CD8-positive, alpha-beta memory T cell (primary cell): ENCODE measurements around the gene KLF6. TPM values are rescaled to one million over a fixed set of nuclear protein-coding genes. Genes with fewer than 3 reads are reported as not detected.

Experiments
- CTCF ChIA-PET: fragments of 350-600 bp; sonication (Branson Sonifier 250); formaldehyde crosslinking; loops from one replicate; lab custom pipeline; 2021; ENCODE audit warnings: antibody characterized with exemption; lab: Charles Lee
- POLR2A ChIA-PET: fragments of 350-600 bp; sonication (Branson Sonifier 250); formaldehyde crosslinking; loops from one replicate; lab custom pipeline; 2021; ENCODE audit warnings: antibody characterized with exemption; lab: Charles Lee
- DNase-seq, 5 donors: peaks; one replicate each; pipeline versions ENCODE4 v3.0.0 to v3.0.0-alpha.2; 2020 to 2022; ENCODE audit warnings: mixed read lengths in 1 of 5
- H3K27ac ChIP-seq: one replicate; pipeline ENCODE4 v1.7.0; 2013; ENCODE audit warnings: low read depth, mild to moderate bottlenecking, low read length, moderate library complexity
- H3K27me3 ChIP-seq: 2 replicates; pipeline ENCODE4 v1.7.0; 2013; ENCODE audit warnings: low read length, mild to moderate bottlenecking; ENCODE audit not compliant: insufficient read depth, poor library complexity, severe bottlenecking
- H3K36me3 ChIP-seq: 2 replicates; pipeline ENCODE4 v1.7.0; 2013; ENCODE audit warnings: mild to moderate bottlenecking, low read length, moderate library complexity; ENCODE audit not compliant: insufficient read depth
- H3K4me1 ChIP-seq: 2 replicates; pipeline ENCODE4 v1.7.0; 2013; ENCODE audit warnings: mild to moderate bottlenecking, low read length, moderate library complexity; ENCODE audit not compliant: insufficient read depth
- H3K4me3 ChIP-seq: 2 replicates; pipeline ENCODE4 v1.7.0; 2013; ENCODE audit warnings: mild to moderate bottlenecking, low read length
- H3K9me3 ChIP-seq: 2 replicates; pipeline ENCODE4 v1.7.0; 2013; ENCODE audit warnings: mild to moderate bottlenecking, low read length
- H3K27ac Mint-ChIP-seq, 8 donors: one replicate each; pipeline ENCODE4 v1.8.0; 2020 to 2021; ENCODE audit warnings: mixed read lengths in 8 of 8, mild to moderate bottlenecking in 6 of 8, inconsistent platforms in 3 of 8, moderate library complexity in 3 of 8
- H3K27me3 Mint-ChIP-seq, 2 donors: one replicate each; pipeline ENCODE4 v1.8.0; 2020 to 2021; ENCODE audit warnings: mixed read lengths in 2 of 2, mild to moderate bottlenecking in 1 of 2, moderate library complexity in 1 of 2
- H3K36me3 Mint-ChIP-seq, 3 donors: one replicate each; pipeline ENCODE4 v1.8.0; 2020 to 2021; ENCODE audit warnings: mixed read lengths in 3 of 3, inconsistent platforms in 1 of 3, mild to moderate bottlenecking in 1 of 3
- H3K4me1 Mint-ChIP-seq, 3 donors: one replicate each; pipeline ENCODE4 v1.8.0; 2020 to 2021; ENCODE audit warnings: mixed read lengths in 3 of 3, inconsistent platforms in 1 of 3, mild to moderate bottlenecking in 1 of 3
- H3K4me3 Mint-ChIP-seq, 7 donors: one replicate each; pipeline ENCODE4 v1.8.0; 2020 to 2021; ENCODE audit warnings: mixed read lengths in 7 of 7, mild to moderate bottlenecking in 6 of 7, moderate library complexity in 4 of 7, inconsistent platforms in 2 of 7
- H3K9me3 Mint-ChIP-seq, 5 donors: one replicate each; pipeline ENCODE4 v1.8.0; 2020 to 2022; ENCODE audit warnings: mixed read lengths in 5 of 5, mild to moderate bottlenecking in 3 of 5, moderate library complexity in 2 of 5, inconsistent platforms in 1 of 5
- polyA plus RNA-seq: library from polyadenylated mRNA; unstranded; fragments of 300-500 nt; fragmentation: Illumina TruSeq; gene quantifications from one replicate; pipeline ENCODE4 v1.2.3, GENCODE V29; 2021
- total RNA-seq, 2 experiments: library from RNA; stranded (reverse); gene quantifications; one replicate each; pipeline ENCODE4 v1.2.3, GENCODE V29; 2021

The KLF6 gene
- total and polyA plus RNA-seq, 3 experiments from 2014 or later = 187 to 883 (median 192) TPM

- peak overlapping the region in 5 of 7 donors; percentile 46 to 82 (median 81) for H3K4me3 Mint-ChIP-seq
- H3K36me3 Mint-ChIP-seq = peaks cover 0 to 2% (median 0%) of the 10 kb centered on the region in 3 donors
- Histone ChIP-seq H3K4me3 (no peak overlapping the region), H3K36me3 (no peaks in the 10 kb centered on the region), H3K4me1 (peaks cover 42% of the 10 kb centered on the region), H3K27ac (peak overlapping the region; percentile 66), H3K27me3 (no peaks in the 10 kb centered on the region), H3K9me3 (no peaks in the 10 kb centered on the region)
- peak overlapping the region; percentile 93 to 100 (median 98) for H3K27ac Mint-ChIP-seq
- ChIA-PET CTCF (interaction anchor here (0.6 to 2.1 kb wide), 4 partner anchors 23 to 449 kb away, joined by 3 to 9 read pairs (median 4); no protein-coding TSS in a partner anchor), POLR2A (interaction anchor here (0.7 to 1.7 kb wide), 9 partner anchors 14 to 90 kb away, joined by 3 to 13 read pairs (median 5); partner anchors contain the start of gene KLF6)
- no peaks in the 10 kb centered on the region for H3K27me3 Mint-ChIP-seq
- peaks cover 45 to 89% (median 66%) of the 10 kb centered on the region in 3 donors for H3K4me1 Mint-ChIP-seq
- DNase-seq = no peak
- H3K9me3 Mint-ChIP-seq = no peaks in the 10 kb centered on the region
Observed at GRCh38 chr10:3758491-3758970, 26.5 kb downstream of the KLF6 start.

- ChIA-PET POLR2A (interaction anchor here (0.7 to 1.7 kb wide), 11 partner anchors 14 to 191 kb away, joined by 3 to 13 read pairs (median 5); partner anchors contain the start of gene KLF6), CTCF (interaction anchor here (0.6 to 2.1 kb wide), 7 partner anchors 22 to 899 kb away, joined by 3 to 9 read pairs (median 3); no protein-coding TSS in a partner anchor)
- Histone ChIP-seq H3K27me3 (no peaks in the 10 kb centered on the region), H3K27ac (peak overlapping the region; percentile 66), H3K9me3 (no peaks in the 10 kb centered on the region), H3K4me3 (no peak overlapping the region), H3K36me3 (no peaks in the 10 kb centered on the region), H3K4me1 (peaks cover 36% of the 10 kb centered on the region)
- Mint-ChIP-seq H3K36me3 (peaks cover 0 to 2% (median 0%) of the 10 kb centered on the region in 3 donors), H3K4me1 (peaks cover 42 to 82% (median 60%) of the 10 kb centered on the region in 3 donors), H3K27ac (peak overlapping the region; percentile 93 to 100 (median 98)), H3K27me3 (no peaks in the 10 kb centered on the region), H3K9me3 (no peaks in the 10 kb centered on the region), H3K4me3 (peak overlapping the region; percentile 9 to 92 (median 81))
- peak in 4 of 5 donors; percentile 56 to 83 (median 59) for DNase-seq
Observed at GRCh38 chr10:3757638-3758490, 27.1 kb downstream of the KLF6 start.

- Histone ChIP-seq H3K4me3 (no peak overlapping the region), H3K36me3 (no peaks in the 10 kb centered on the region), H3K27me3 (no peaks in the 10 kb centered on the region), H3K9me3 (no peaks in the 10 kb centered on the region), H3K27ac (peak overlapping the region; percentile 66), H3K4me1 (peaks cover 35% of the 10 kb centered on the region)
- ChIA-PET POLR2A (interaction anchor here (1.0 to 1.7 kb wide), 10 partner anchors 15 to 192 kb away, joined by 3 to 13 read pairs (median 5); partner anchors contain the start of gene KLF6), CTCF (interaction anchor here (0.6 to 2.1 kb wide), 5 partner anchors 21 to 900 kb away, joined by 3 to 9 read pairs (median 3); no protein-coding TSS in a partner anchor)
- DNase-seq = no peak
- Mint-ChIP-seq H3K36me3 (peaks cover 0 to 2% (median 0%) of the 10 kb centered on the region in 3 donors), H3K27ac (peak overlapping the region; percentile 93 to 100 (median 98)), H3K9me3 (no peaks in the 10 kb centered on the region), H3K27me3 (no peaks in the 10 kb centered on the region), H3K4me3 (peak overlapping the region; percentile 9 to 92 (median 81)), H3K4me1 (peaks cover 40 to 76% (median 57%) of the 10 kb centered on the region in 3 donors)
Observed at GRCh38 chr10:3757250-3757637, 27.8 kb downstream of the KLF6 start.

- Mint-ChIP-seq H3K4me1 (peaks cover 37 to 67% (median 53%) of the 10 kb centered on the region in 3 donors), H3K27me3 (no peaks in the 10 kb centered on the region), H3K9me3 (no peaks in the 10 kb centered on the region), H3K4me3 (peak overlapping the region in 1 of 7 donors; percentile 8), H3K27ac (peak overlapping the region in 7 of 8 donors; percentile 97 to 100 (median 98)), H3K36me3 (peaks cover 0 to 2% (median 0%) of the 10 kb centered on the region in 3 donors)
- DNase-seq = no peak
- H3K36me3 ChIP-seq = no peaks in the 10 kb centered on the region
- H3K4me3 ChIP-seq = no peak overlapping the region
- no peak overlapping the region for H3K27ac ChIP-seq
- H3K27me3 ChIP-seq = no peaks in the 10 kb centered on the region
- POLR2A ChIA-PET = no interaction called here
- no peaks in the 10 kb centered on the region for H3K9me3 ChIP-seq
- peaks cover 35% of the 10 kb centered on the region for H3K4me1 ChIP-seq
- CTCF ChIA-PET = no interaction called here
Observed at GRCh38 chr10:3756360-3756740, 28.7 kb downstream of the KLF6 start.

GRCh38 chr10:3755440-3756359, 29.3 kb downstream of the KLF6 start:
- H3K36me3 Mint-ChIP-seq = peaks cover 0 to 2% (median 0%) of the 10 kb centered on the region in 3 donors
- DNase-seq = no peak
- no peaks in the 10 kb centered on the region for H3K9me3 Mint-ChIP-seq
- ChIA-PET POLR2A (interaction anchor here (0.6 to 1.4 kb wide), 2 partner anchors 20 to 21 kb away, joined by 3 read pairs; no protein-coding TSS in a partner anchor), CTCF (interaction anchor here (0.8 to 1.8 kb wide), 2 partner anchors 14 to 21 kb away, joined by 3 to 4 read pairs; no protein-coding TSS in a partner anchor)
- Histone ChIP-seq H3K4me1 (peaks cover 34% of the 10 kb centered on the region), H3K9me3 (no peaks in the 10 kb centered on the region), H3K27me3 (no peaks in the 10 kb centered on the region), H3K36me3 (no peaks in the 10 kb centered on the region), H3K27ac (no peak overlapping the region), H3K4me3 (no peak overlapping the region)
- peaks cover 30 to 60% (median 46%) of the 10 kb centered on the region in 3 donors for H3K4me1 Mint-ChIP-seq
- H3K4me3 Mint-ChIP-seq = no peak overlapping the region
- H3K27ac Mint-ChIP-seq = peak overlapping the region; percentile 60 to 100 (median 84)
- H3K27me3 Mint-ChIP-seq = no peaks in the 10 kb centered on the region

GRCh38 chr10:3754727-3755439, 30.1 kb downstream of the KLF6 start:
- Histone ChIP-seq H3K9me3 (no peaks in the 10 kb centered on the region), H3K27ac (no peak overlapping the region), H3K4me1 (peaks cover 30% of the 10 kb centered on the region), H3K27me3 (no peaks in the 10 kb centered on the region), H3K4me3 (no peak overlapping the region), H3K36me3 (no peaks in the 10 kb centered on the region)
- CTCF ChIA-PET = interaction anchor here (0.8 to 1.8 kb wide), 2 partner anchors 13 to 20 kb away, joined by 3 to 4 read pairs; no protein-coding TSS in a partner anchor
- POLR2A ChIA-PET = interaction anchor here (0.6 to 1.4 kb wide), 2 partner anchors 20 to 22 kb away, joined by 3 read pairs; no protein-coding TSS in a partner anchor
- Mint-ChIP-seq H3K36me3 (peaks cover 0 to 2% (median 0%) of the 10 kb centered on the region in 3 donors), H3K4me3 (peak overlapping the region in 2 of 7 donors; percentile 40 to 42), H3K4me1 (peaks cover 29 to 53% (median 40%) of the 10 kb centered on the region in 3 donors), H3K27me3 (no peaks in the 10 kb centered on the region), H3K27ac (peak overlapping the region in 7 of 8 donors; percentile 29 to 72 (median 61)), H3K9me3 (no peaks in the 10 kb centered on the region)
- DNase-seq = no peak
